Chondrocyte (in vitro differentiated cells): ENCODE results near the gene KIFAP3. TPM values are rescaled to one million over a fixed set of nuclear protein-coding genes. Genes with fewer than 3 reads are reported as not detected.
"Not testable (repeated sequence)": the region's sequence is repeated elsewhere in the genome, so short reads cannot be mapped to it uniquely, and the experiment has no call there.

Source experiments
- DNase-seq: peaks from one replicate; pipeline ENCODE4 v3.0.0; 2021; ENCODE audit warnings: mixed read lengths, low spot score
- H3K27ac Mint-ChIP-seq: one replicate; pipeline ENCODE4 v1.8.0; 2021; ENCODE audit warnings: mild to moderate bottlenecking, moderate library complexity, mixed read lengths; ENCODE audit not compliant: unreplicated experiment
- H3K27me3 Mint-ChIP-seq: 2 replicates; pipeline ENCODE4 v1.8.0; 2021; ENCODE audit warnings: low read depth, mixed read lengths
- H3K36me3 Mint-ChIP-seq: 2 replicates; pipeline ENCODE4 v1.8.0; 2021; ENCODE audit warnings: low read depth, mixed read lengths
- H3K4me1 Mint-ChIP-seq: 2 replicates; pipeline ENCODE4 v1.8.0; 2021; ENCODE audit warnings: low read depth, mild to moderate bottlenecking, mixed read lengths
- H3K4me3 Mint-ChIP-seq: one replicate; pipeline ENCODE4 v1.8.0; 2021; ENCODE audit warnings: mild to moderate bottlenecking, moderate library complexity, mixed read lengths; ENCODE audit not compliant: unreplicated experiment
- H3K9me3 Mint-ChIP-seq: 2 replicates; pipeline ENCODE4 v1.8.0; 2021; ENCODE audit warnings: low read depth, mixed read lengths
- total RNA-seq: library from RNA; stranded (reverse); gene quantifications from 3 replicates; pipeline ENCODE4 v1.2.1, GENCODE V29; 2021
- TF ChIP-seq, protein P1 (sequence below): fragments of 200-600 bp; sonication (generic); IDR thresholded peaks from 2 replicates; pipeline ENCODE4 v1.5.0; 2021; ENCODE audit warnings: antibody characterized with exemption, mild to moderate bottlenecking, moderate library complexity

KIFAP3 gene
- total RNA-seq, 1 donor from 2014 or later = 25.5 TPM

DNA sequence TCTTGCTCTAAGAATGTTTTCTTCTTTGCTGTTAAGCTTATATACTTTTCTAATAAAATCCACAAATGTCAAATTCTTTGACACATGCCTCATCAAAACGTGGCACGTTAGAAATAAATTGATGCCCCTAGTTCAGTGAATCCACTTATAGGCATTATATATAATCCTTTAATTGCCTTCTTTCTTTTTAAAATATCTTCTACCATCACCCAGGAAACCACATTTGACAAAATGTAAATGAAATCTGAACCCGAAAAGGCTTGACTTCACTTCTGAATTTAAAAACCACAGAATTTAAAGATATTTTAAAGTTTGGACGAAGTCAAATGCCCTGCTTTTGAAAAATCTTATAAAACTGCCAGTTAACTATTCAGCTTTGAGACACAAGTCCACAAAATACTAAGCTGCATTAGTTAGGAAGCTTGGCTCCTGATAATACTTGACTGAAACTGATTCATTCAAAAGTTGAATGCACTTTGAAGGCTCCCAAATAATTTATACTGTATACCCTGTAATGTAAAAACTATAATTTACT is 22.4 kb upstream of the KIFAP3 start:
- H3K27ac Mint-ChIP-seq = no peak overlapping the region
- DNase-seq = no peak
- H3K4me3 Mint-ChIP-seq = no peak overlapping the region
- peaks cover 5% of the 10 kb centered on the region for H3K4me1 Mint-ChIP-seq
- H3K36me3 Mint-ChIP-seq = no peaks in the 10 kb centered on the region
- TF ChIP-seq, protein P1, sequence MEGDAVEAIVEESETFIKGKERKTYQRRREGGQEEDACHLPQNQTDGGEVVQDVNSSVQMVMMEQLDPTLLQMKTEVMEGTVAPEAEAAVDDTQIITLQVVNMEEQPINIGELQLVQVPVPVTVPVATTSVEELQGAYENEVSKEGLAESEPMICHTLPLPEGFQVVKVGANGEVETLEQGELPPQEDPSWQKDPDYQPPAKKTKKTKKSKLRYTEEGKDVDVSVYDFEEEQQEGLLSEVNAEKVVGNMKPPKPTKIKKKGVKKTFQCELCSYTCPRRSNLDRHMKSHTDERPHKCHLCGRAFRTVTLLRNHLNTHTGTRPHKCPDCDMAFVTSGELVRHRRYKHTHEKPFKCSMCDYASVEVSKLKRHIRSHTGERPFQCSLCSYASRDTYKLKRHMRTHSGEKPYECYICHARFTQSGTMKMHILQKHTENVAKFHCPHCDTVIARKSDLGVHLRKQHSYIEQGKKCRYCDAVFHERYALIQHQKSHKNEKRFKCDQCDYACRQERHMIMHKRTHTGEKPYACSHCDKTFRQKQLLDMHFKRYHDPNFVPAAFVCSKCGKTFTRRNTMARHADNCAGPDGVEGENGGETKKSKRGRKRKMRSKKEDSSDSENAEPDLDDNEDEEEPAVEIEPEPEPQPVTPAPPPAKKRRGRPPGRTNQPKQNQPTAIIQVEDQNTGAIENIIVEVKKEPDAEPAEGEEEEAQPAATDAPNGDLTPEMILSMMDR = no peak
- no peaks in the 10 kb centered on the region for H3K27me3 Mint-ChIP-seq
- H3K9me3 Mint-ChIP-seq = peaks cover 4% of the 10 kb centered on the region

DNA sequence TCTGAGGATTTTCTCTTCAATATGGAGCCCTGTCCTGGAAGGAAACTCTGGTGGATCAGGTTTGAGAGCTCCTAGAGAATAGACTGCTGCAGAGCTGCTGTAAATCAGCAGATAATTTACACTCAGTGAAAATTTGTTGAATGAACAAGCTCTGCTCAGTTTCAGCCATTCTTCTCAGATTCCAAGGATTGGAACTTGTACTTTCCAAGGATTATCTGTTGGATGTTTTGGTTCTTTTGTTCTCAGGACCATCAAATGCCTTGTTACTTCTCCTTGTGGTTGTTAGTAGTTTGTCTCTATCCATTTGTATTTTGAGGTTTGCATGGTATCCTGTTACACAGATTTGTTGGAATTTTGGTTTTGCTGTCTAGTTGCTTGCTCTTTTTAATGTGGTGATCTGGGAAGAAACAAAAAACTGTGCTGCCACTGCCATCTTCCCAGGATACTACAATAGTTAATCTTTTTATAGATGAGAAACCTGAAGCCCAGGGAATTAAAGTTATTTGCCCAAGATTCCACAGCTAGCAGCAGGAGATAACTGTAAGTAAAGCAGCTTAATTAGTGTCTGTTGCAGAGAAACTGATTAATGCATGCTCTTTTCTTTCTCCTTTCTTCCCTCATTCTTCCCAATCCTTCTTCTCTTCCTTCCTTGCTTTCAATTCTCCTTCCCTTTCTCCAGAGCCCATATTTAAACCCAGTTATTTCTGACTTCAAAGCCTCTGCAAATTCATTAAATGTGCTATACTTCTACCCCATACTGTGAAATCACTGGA is 21.7 kb upstream of the KIFAP3 start:
- Mint-ChIP-seq H3K4me3 (no peak overlapping the region), H3K27ac (no peak overlapping the region)
- TF ChIP-seq, protein P1 = no peak

DNA sequence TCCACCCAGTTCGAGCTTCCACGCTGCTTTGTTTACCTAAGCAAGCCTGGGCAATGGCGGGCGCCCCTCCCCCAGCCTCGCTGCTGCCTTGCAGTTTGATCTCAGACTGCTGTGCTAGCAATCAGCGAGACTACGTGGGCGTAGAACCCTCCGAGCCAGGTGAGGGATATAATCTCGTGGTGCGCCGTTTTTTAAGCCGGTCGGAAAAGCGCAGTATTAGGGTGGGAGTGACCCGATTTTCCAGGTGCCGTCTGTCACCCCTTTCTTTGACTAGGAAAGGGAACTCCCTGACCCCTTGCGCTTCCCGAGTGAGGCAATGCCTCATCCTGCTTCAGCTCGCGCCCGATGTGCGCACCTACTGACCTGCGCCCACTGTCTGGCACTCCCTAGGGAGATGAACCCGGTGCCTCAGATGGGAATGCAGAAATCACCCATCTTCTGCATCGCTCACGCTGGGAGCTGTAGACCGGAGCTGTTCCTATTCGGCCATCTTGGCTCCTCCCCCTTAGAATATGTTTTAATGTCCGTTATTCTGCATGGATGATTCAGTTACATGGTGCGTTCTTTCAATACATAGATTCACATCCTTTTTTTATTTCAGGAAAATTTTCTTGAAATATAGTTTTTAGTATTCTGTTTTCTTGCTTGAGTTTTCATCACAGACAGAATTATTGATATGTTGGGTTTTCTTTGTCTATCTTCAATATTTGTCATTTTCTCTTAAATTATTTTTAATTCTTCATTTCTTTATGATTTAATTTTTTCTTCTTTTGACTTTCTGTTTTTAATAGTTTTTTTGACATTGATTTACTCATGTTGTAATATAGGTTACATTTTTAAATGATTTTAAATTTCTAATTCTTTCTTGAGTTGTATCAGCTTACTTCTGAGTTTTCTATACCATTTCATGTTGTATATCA is 20.5 kb upstream of the KIFAP3 start:
- not testable (repeated sequence) for H3K36me3 Mint-ChIP-seq, DNase-seq, H3K27ac Mint-ChIP-seq, H3K27me3 Mint-ChIP-seq, H3K9me3 Mint-ChIP-seq, H3K4me1 Mint-ChIP-seq, H3K4me3 Mint-ChIP-seq

More for the DNA sequence above, 21.7 kb upstream of the KIFAP3 start:
- Mint-ChIP-seq H3K36me3 (no peaks in the 10 kb centered on the region), H3K9me3 (peaks cover 7% of the 10 kb centered on the region), H3K4me1 (peaks cover 5% of the 10 kb centered on the region), H3K27me3 (no peaks in the 10 kb centered on the region)
- DNase-seq = no peak

DNA sequence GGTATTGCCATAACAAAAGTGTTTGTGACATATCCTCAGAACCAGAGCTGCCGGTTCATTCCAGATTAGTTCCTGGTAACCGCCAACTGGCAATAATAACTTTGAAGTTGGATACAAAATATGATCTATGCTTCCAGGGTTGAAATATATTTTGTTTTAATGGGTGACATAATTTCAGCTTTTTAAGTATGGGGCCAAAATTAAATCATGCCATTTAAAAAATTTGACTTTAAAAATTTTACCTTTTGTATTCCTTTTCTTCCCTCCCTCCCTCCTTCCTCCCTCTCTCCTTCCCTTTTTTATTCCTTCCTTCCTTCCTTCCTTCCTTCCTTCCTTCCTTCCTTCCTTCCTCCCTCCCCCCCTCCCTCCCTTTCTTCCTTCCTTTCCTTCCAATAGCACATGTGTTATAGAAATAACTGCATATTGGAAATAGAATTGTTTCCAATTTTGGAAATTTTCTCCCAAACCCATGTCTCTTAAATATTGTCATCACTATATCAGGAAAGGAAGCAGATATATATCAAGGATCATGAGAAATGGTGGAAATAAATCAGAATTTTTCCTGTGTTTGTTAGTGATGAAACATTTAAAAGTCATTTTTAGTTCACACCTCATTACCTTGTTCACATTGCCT is 12.0 kb upstream of the KIFAP3 start:
- H3K4me3 Mint-ChIP-seq = no peak overlapping the region
- DNase-seq = no peak
- TF ChIP-seq, protein P1 = no peak
- H3K4me1 Mint-ChIP-seq = no peaks in the 10 kb centered on the region
- H3K36me3 Mint-ChIP-seq = no peaks in the 10 kb centered on the region
- H3K9me3 Mint-ChIP-seq = no peaks in the 10 kb centered on the region
- no peak overlapping the region for H3K27ac Mint-ChIP-seq
- no peaks in the 10 kb centered on the region for H3K27me3 Mint-ChIP-seq

DNA sequence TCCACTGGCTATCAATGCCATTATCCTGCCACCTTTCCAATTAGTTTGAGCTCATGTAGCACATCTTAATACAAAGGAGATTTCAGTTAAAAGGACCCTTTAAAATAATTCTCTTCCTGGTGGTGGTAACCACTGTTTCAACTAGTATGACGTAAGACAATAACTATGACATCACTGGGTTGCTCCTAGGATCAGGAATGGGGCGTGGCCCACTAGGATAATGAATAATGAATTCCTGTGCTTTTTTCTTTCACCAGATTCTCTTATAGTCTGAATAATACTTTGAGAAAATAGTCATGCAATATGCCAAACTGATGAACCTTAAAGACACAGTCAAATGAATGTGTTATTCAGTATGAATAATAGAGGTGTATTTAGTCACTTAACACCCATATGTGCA is 10.6 kb upstream of the KIFAP3 start:
- no peak overlapping the region for H3K27ac Mint-ChIP-seq
- H3K4me1 Mint-ChIP-seq = no peaks in the 10 kb centered on the region
- no peak for DNase-seq
- TF ChIP-seq, protein P1 = no peak
- no peaks in the 10 kb centered on the region for H3K36me3 Mint-ChIP-seq
- no peak overlapping the region for H3K4me3 Mint-ChIP-seq
- H3K27me3 Mint-ChIP-seq = no peaks in the 10 kb centered on the region
- no peaks in the 10 kb centered on the region for H3K9me3 Mint-ChIP-seq
